Sigmoid colon (tissue), 7 donors: ENCODE results near the gene ATG4B. TPM values are rescaled to one million over a fixed set of nuclear protein-coding genes. Genes with fewer than 3 reads are reported as not detected.

ENCODE experiments used
- DNase-seq: peaks from one replicate; pipeline ENCODE4 v3.0.0-alpha.2; 2019
- H3K27ac ChIP-seq, 4 donors: fragments of 200-600 bp; sonication (generic); one replicate each; pipeline ENCODE4 v1.5.1; 2016 to 2019; ENCODE audit warnings: mild to moderate bottlenecking in 1 of 4
- H3K27me3 ChIP-seq, 3 donors: fragments of 200-600 bp; sonication (generic); one replicate each; pipeline ENCODE4 v1.5.1; 2019; ENCODE audit warnings: mild to moderate bottlenecking in 1 of 3
- H3K36me3 ChIP-seq, 4 donors: fragments of 200-600 bp; sonication (generic); one replicate each; pipeline ENCODE4 v1.5.1; 2016 to 2019
- H3K4me1 ChIP-seq, 4 donors: fragments of 200-600 bp; sonication (generic); one replicate each; pipeline ENCODE4 v1.5.1; 2017 to 2019
- H3K4me3 ChIP-seq, 4 donors: fragments of 200-600 bp; sonication (generic); one replicate each; pipeline ENCODE4 v1.5.1; 2017 to 2019; ENCODE audit warnings: mild to moderate bottlenecking in 2 of 4, moderate library complexity in 1 of 4
- H3K9me3 ChIP-seq, 4 donors: fragments of 200-600 bp in 3 of 4; sonication (generic) in 3 of 4; one replicate each; pipeline versions ENCODE4 v1.5.1 to v1.6.1; 2013 to 2019
- EP300 ChIP-seq, 4 donors: sonication (generic); formaldehyde crosslinking; IDR thresholded peaks; one replicate each; pipeline ENCODE4 v1.6.1; 2017; ENCODE audit warnings: antibody characterized with exemption in 4 of 4
- POLR2A ChIP-seq, 2 donors: fragments of 450-650 bp; IDR thresholded peaks; one replicate each; pipeline ENCODE4 v1.6.1; 2016; ENCODE audit warnings: antibody characterized with exemption in 2 of 2, mild to moderate bottlenecking in 2 of 2, moderate library complexity in 2 of 2
- POLR2AphosphoS5 ChIP-seq, 4 donors: sonication (generic); formaldehyde crosslinking; IDR thresholded peaks; one replicate each; pipeline ENCODE4 v1.6.1; 2017; ENCODE audit warnings: antibody characterized with exemption in 4 of 4
- WGBS, 2 donors: extraction: QIAGEN DNeasy Blood & Tissue Kit; methylation state at CpG; one replicate each; pipeline ENCODE4 v1.1.7; 2013; 5-methylcytosine and 5-hydroxymethylcytosine counted together
- intact Hi-C: fragments of 100-400 bp; cut with DNase I; formaldehyde crosslinking; loops from one replicate; pipeline ENCODE4 v1.15.1; 2023
- polyA plus RNA-seq, 3 donors: library from polyadenylated mRNA; stranded (reverse); fragments of 200-250 nt; gene quantifications; one replicate each; pipeline ENCODE4 v1.2.3, GENCODE V29; 2013
- total RNA-seq, 4 donors: library from RNA; depleted of rRNA; stranded (reverse); fragments of >200 nt; gene quantifications; one replicate each; pipeline ENCODE4 v1.1.0, GENCODE V29; 2016
- TF ChIP-seq, protein P1 (sequence below), 4 experiments: fragments of 450-650 bp in 3 of 4; fragments of 200-600 bp in 1 of 4; IDR thresholded peaks; one replicate each; pipeline ENCODE4 v1.5.1; 2016 to 2019; ENCODE audit warnings: antibody characterized with exemption in 4 of 4, mild to moderate bottlenecking in 3 of 4, moderate library complexity in 2 of 4
- donor health status: healthy with polysubstance abuse.
- donor health status: Bipolar disorder and iron deficiency.
- donor health status: healthy.

Gene ATG4B
- total and polyA plus RNA-seq, 7 donors = 27.6 to 70.7 (median 40.3) TPM

- H3K4me3 ChIP-seq = no peak overlapping the region
- no peaks in the 10 kb centered on the region for H3K27me3 ChIP-seq
- intact Hi-C loops = no loop called here
- DNase-seq = no peak
- no peaks in the 10 kb centered on the region for H3K9me3 ChIP-seq
- WGBS, 2 donors = 96 to 98% methylated on average over 21 of the region's 21 CpGs
- no peaks in the 10 kb centered on the region for H3K4me1 ChIP-seq
- H3K27ac ChIP-seq = no peak overlapping the region
- TF ChIP-seq POLR2A (IDR thresholded peaks at IDR 0.05) = no peak
- no peak for TF ChIP-seq EP300 (IDR thresholded peaks at IDR 0.05)
- no peak for TF ChIP-seq POLR2AphosphoS5 (IDR thresholded peaks at IDR 0.05)
- TF ChIP-seq, protein P1, sequence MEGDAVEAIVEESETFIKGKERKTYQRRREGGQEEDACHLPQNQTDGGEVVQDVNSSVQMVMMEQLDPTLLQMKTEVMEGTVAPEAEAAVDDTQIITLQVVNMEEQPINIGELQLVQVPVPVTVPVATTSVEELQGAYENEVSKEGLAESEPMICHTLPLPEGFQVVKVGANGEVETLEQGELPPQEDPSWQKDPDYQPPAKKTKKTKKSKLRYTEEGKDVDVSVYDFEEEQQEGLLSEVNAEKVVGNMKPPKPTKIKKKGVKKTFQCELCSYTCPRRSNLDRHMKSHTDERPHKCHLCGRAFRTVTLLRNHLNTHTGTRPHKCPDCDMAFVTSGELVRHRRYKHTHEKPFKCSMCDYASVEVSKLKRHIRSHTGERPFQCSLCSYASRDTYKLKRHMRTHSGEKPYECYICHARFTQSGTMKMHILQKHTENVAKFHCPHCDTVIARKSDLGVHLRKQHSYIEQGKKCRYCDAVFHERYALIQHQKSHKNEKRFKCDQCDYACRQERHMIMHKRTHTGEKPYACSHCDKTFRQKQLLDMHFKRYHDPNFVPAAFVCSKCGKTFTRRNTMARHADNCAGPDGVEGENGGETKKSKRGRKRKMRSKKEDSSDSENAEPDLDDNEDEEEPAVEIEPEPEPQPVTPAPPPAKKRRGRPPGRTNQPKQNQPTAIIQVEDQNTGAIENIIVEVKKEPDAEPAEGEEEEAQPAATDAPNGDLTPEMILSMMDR (IDR thresholded peaks at IDR 0.05) = no peak
- H3K36me3 ChIP-seq = peaks cover 10 to 69% (median 26%) of the 10 kb centered on the region in 4 donors
Observed at GRCh38 chr2:241722896-241723454, 85.5 kb downstream of the ATG4B start.

Other genes with a start within 250 kb of the ATG4B start
- 100 to 1,000 TPM; 125 to 266 (median 178) TPM for gene STK25, start 129.1 kb upstream of the ATG4B start, total RNA-seq
- 100 to 1,000 TPM in 1 of 3 donors, 10 to 100 TPM in 2; 77.7 to 135 (median 79.3) TPM for gene STK25, start 129.1 kb upstream of the ATG4B start, polyA plus RNA-seq
- gene BOK, start 78.9 kb upstream of the ATG4B start, total RNA-seq = 100 to 1,000 TPM in 1 of 4 donors, 10 to 100 TPM in 3; 46.6 to 112 (median 81.0) TPM
- 10 to 100 TPM in 1 of 3 donors, 1 to 10 TPM in 2; 6.2 to 12.7 (median 8.4) TPM for gene BOK, start 78.9 kb upstream of the ATG4B start, polyA plus RNA-seq
- gene THAP4, start 535 bp upstream of the ATG4B start, total RNA-seq = 10 to 100 TPM; 28.9 to 44.7 (median 38.4) TPM
- 100 to 1,000 TPM in 2 of 3 donors, 10 to 100 TPM in 1; 69.3 to 112 (median 109) TPM for gene THAP4, start 535 bp upstream of the ATG4B start, polyA plus RNA-seq
- 10 to 100 TPM in 2 of 4 donors, 1 to 10 TPM in 2; 7.4 to 13.8 (median 10.8) TPM for gene DTYMK, start 49.1 kb downstream of the ATG4B start, total RNA-seq
- gene DTYMK, start 49.1 kb downstream of the ATG4B start, polyA plus RNA-seq = 10 to 100 TPM; 18.6 to 53.0 (median 23.8) TPM
- 10 to 100 TPM; 21.1 to 49.8 (median 29.9) TPM for gene ING5, start 64.3 kb downstream of the ATG4B start, total RNA-seq
- gene ING5, start 64.3 kb downstream of the ATG4B start, polyA plus RNA-seq = 10 to 100 TPM in 2 of 3 donors, 1 to 10 TPM in 1; 9.6 to 31.8 (median 20.1) TPM
- gene D2HGDH, start 96.9 kb downstream of the ATG4B start, total RNA-seq = 10 to 100 TPM; 10.7 to 26.9 (median 13.3) TPM
- gene D2HGDH, start 96.9 kb downstream of the ATG4B start, polyA plus RNA-seq = 10 to 100 TPM in 1 of 3 donors, 1 to 10 TPM in 2; 6.0 to 36.9 (median 8.6) TPM
- under 1 TPM in 2 of 4 donors, not detected in 2; 0.33 to 0.68 TPM for gene GAL3ST2, start 139.1 kb downstream of the ATG4B start, total RNA-seq
- 10 to 100 TPM in 1 of 3 donors, 1 to 10 TPM in 2; 3.0 to 13.6 (median 4.2) TPM for gene GAL3ST2, start 139.1 kb downstream of the ATG4B start, polyA plus RNA-seq
- gene NEU4, start 171.5 kb downstream of the ATG4B start, total RNA-seq = 1 to 10 TPM in 1 of 4 donors, under 1 TPM in 2, not detected in 1; 0.36 to 3.6 (median 0.49) TPM
- gene NEU4, start 171.5 kb downstream of the ATG4B start, polyA plus RNA-seq = 10 to 100 TPM; 16.3 to 66.1 (median 39.1) TPM
- under 1 TPM in 3 of 4 donors, not detected in 1; 0.14 to 0.99 (median 0.36) TPM for gene PDCD1, start 221.2 kb downstream of the ATG4B start, total RNA-seq
- 1 to 10 TPM in 1 of 3 donors, not detected in 2; 3.2 TPM for gene PDCD1, start 221.2 kb downstream of the ATG4B start, polyA plus RNA-seq
- gene RTP5, start 232.0 kb downstream of the ATG4B start, total RNA-seq = under 1 TPM in 1 of 4 donors, not detected in 3; 0.16 TPM
- gene RTP5, start 232.0 kb downstream of the ATG4B start, polyA plus RNA-seq = under 1 TPM in 1 of 3 donors, not detected in 2; 0.19 TPM